OCI-LY1 (cell line): Measurements from ENCODE around the gene ABR.

Experiments used
- CTCF ChIP-seq: fragments of 200-600 bp; sonication (generic), shearing (Covaris generic); IDR thresholded peaks from 2 replicates; pipeline ENCODE4 v1.5.1; 2017; ENCODE audit warnings: mild to moderate bottlenecking, antibody characterized with exemption, low read length, moderate library complexity, mixed read lengths
- EZH2 ChIP-seq: fragments of 200-600 bp; sonication (generic), shearing (Covaris generic); IDR thresholded peaks from 2 replicates; pipeline ENCODE4 v1.8.0; 2017; ENCODE audit warnings: borderline replicate concordance, mixed run types, mild to moderate bottlenecking, antibody characterized with exemption, low read length, moderate library complexity, mixed read lengths

GRCh38 chr17:1160591-1161390 lies 19.0 kb downstream of the ABR start:
- TF ChIP-seq CTCF (no peak), EZH2 (no peak)
